Kidney epithelial cell (primary cell): ENCODE data around the gene PBX4. TPM values are rescaled to one million over a fixed set of nuclear protein-coding genes. Genes with fewer than 3 reads are reported as not detected.

Source experiments
- DNase-seq: peaks from one replicate; pipeline ENCODE4 v3.0.0-alpha.2; 2010; ENCODE audit warnings: low read depth
- H3K27me3 ChIP-seq: 2 replicates; pipeline ENCODE4 v1.6.0; 2011; ENCODE audit warnings: low read length; ENCODE audit not compliant: control insufficient read depth, insufficient read depth
- H3K36me3 ChIP-seq: 2 replicates; pipeline ENCODE4 v1.5.1; 2011; ENCODE audit warnings: low read length; ENCODE audit not compliant: control insufficient read depth, insufficient read depth
- H3K4me3 ChIP-seq: 2 replicates; pipeline ENCODE4 v1.5.1; 2011; ENCODE audit warnings: low read depth, mild to moderate bottlenecking, control low read depth, low read length
- total RNA-seq: library from RNA; depleted of rRNA; stranded (reverse); fragments of >200 nt; gene quantifications from 2 replicates; pipeline ENCODE4 v1.2.3, GENCODE V29; 2015
- TF ChIP-seq, protein P1 (sequence below): IDR thresholded peaks from 2 replicates; pipeline ENCODE4 v1.5.1; 2011; ENCODE audit warnings: mild to moderate bottlenecking, moderate library complexity, low read length, control low read depth, inconsistent platforms; ENCODE audit not compliant: insufficient read depth, poor library complexity, severe bottlenecking

Gene PBX4
- total RNA-seq, 1 donor from 2014 or later, result 1.7 TPM

DNA sequence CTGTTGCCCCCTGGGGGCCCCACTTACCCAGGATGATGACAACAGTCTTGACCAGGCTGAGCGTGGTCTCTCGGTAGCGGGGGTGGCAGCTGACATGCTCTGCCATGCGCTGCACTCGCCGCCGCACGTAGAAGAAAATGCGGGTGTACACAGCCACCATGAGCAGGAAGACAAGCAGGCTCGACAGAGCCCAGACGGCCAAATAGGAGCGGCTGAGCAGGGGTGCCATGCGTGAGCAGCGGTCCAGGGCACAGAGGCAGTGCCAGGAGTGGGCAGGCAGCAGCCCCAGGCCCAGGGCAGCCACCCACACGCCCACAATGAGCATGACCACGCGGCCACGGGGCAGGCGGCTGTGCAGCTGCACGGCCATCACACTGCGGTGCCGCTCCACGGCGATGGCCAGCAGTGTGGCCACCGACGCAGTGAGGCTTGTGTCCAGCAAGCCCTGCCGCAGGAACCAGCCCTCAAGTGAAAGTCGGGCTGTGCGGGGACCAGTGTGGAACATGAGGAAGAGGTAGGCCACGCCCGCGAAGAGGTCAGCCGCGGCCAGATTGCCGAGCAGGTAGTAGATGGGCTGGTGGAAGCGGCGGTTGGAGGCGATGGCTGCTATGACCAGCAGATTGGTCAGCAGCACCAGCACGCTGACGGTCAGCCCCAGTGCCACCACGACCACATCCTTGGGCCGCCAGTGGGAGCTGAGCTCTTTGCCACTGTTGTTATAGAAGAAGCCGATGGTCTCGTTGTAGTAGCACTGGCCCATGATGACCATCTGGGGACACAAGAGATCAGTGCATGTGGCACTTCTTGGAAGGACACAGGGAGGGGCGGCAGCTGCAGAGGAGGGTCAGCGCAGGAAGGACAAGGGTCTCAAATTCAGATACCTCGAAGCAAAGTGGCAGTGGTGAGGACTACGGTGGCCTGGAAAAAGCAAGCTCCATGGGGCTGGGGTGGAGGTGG lies 8.3 kb upstream of the PBX4 start:
- Histone ChIP-seq H3K36me3 (no peaks in the 10 kb centered on the region), H3K4me3 (no peak overlapping the region), H3K27me3 (no peaks in the 10 kb centered on the region)
- DNase-seq, result no peak
- TF ChIP-seq, protein P1, sequence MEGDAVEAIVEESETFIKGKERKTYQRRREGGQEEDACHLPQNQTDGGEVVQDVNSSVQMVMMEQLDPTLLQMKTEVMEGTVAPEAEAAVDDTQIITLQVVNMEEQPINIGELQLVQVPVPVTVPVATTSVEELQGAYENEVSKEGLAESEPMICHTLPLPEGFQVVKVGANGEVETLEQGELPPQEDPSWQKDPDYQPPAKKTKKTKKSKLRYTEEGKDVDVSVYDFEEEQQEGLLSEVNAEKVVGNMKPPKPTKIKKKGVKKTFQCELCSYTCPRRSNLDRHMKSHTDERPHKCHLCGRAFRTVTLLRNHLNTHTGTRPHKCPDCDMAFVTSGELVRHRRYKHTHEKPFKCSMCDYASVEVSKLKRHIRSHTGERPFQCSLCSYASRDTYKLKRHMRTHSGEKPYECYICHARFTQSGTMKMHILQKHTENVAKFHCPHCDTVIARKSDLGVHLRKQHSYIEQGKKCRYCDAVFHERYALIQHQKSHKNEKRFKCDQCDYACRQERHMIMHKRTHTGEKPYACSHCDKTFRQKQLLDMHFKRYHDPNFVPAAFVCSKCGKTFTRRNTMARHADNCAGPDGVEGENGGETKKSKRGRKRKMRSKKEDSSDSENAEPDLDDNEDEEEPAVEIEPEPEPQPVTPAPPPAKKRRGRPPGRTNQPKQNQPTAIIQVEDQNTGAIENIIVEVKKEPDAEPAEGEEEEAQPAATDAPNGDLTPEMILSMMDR, result no peak

- no peaks in the 10 kb centered on the region for H3K36me3 ChIP-seq
- no peak overlapping the region for H3K4me3 ChIP-seq
- no peak for DNase-seq
- TF ChIP-seq, protein P1, result no peak
- H3K27me3 ChIP-seq, result no peaks in the 10 kb centered on the region
Observed at GRCh38 chr19:19624032-19624570, 5.6 kb upstream of the PBX4 start.

DNA sequence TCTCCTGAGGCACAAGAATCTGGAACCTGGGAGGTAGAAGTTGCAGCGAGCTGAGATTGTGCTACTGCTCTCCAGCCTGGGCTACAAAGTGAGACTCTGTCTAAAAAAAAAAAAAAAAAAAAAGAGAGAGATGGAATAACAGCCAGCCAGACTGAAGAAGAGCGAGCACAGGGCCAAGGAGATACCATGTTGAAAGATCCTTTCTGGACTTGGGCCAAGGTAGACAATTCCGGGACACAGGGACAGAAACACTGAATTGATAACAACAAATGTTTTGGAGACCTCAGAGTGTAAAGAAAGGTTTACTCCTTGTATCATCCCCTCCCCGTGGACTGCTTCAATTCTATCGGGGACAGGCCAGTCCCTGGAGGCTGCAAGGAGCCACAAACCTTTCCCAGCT lies 4.9 kb upstream of the PBX4 start:
- no peaks in the 10 kb centered on the region for H3K36me3 ChIP-seq
- TF ChIP-seq, protein P1, result no peak
- no peaks in the 10 kb centered on the region for H3K27me3 ChIP-seq
- DNase-seq, result no peak
- no peak overlapping the region for H3K4me3 ChIP-seq

DNA sequence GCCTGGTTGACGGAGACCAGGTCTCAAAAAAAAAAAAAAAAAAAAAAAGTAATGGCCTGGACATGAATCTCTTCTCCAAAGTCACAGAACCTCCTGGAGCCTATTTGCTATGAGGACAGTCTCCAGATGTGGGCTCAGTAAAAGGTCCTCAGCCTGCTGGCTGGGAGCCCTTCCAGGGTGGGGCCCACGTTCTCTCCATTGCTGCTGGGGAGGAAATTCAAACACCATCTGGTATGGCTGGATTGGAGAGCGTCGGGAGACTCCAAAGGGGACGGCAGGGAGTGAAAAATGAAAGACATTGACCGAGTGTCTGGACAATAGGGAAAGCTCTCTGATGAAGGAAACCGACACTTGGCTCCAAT lies 1.3 kb upstream of the PBX4 start:
- DNase-seq, result no peak
- Histone ChIP-seq H3K36me3 (no peaks in the 10 kb centered on the region), H3K4me3 (no peak overlapping the region), H3K27me3 (no peaks in the 10 kb centered on the region)
- TF ChIP-seq, protein P1, result no peak

DNA sequence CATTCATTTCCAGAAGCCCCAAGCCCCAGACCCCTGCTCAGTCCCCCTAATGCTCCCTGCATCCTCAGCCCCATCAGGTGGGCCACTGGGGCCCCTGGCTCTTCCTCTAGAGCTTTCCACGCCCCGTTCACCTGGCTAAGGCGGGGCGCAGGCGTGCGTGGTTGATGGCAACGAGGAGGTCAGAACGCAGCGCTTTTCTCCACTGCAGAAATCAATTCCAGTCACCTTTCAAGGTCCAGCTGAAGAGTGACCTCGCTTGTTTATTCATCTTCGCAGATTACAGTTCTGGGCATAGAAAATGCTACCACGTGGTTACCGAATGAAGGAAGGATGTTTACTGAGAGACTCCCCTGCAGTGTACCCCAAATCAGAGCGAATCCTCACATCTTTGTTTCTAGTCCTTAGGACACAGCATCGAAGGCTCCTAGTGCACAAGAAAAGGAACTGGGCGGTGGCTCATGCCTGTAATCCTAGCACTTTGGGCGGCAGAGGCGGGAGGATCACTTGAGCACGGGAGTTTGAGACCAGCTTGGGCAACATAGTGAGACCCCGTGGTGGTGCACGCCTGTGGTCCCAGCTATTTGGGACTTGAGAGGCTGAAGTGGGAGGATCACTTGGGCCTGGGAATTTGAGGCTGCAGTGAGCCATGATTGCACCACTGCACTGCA lies 828 bp upstream of the PBX4 start:
- Histone ChIP-seq H3K36me3 (no peaks in the 10 kb centered on the region), H3K27me3 (no peaks in the 10 kb centered on the region), H3K4me3 (no peak overlapping the region)
- DNase-seq, result no peak
- TF ChIP-seq, protein P1, result no peak
